ENCODE results near the gene KRT76. TPM values are rescaled to one million over a fixed set of nuclear protein-coding genes. Genes with fewer than 3 reads are reported as not detected.

Gene KRT76
- total RNA-seq, 4 donors from 2014 or later = not detected

GRCh38 chr12:52806169-52806811 is 29.1 kb upstream of the KRT76 start:
- no peaks in the 10 kb centered on the region for H3K27me3 ChIP-seq
- no peak overlapping the region for H3K27ac ChIP-seq
- 92 to 98% methylated on average over 3 of the region's 3 CpGs for WGBS, 2 donors
- H3K4me1 ChIP-seq = no peaks in the 10 kb centered on the region
- H3K9me3 ChIP-seq = no peaks in the 10 kb centered on the region
- no peaks in the 10 kb centered on the region for H3K36me3 ChIP-seq
- DNase-seq (ENCODE audit: low spot score in 2 of 2) = no peak
- H3K4me3 ChIP-seq = no peak overlapping the region
- TF ChIP-seq CTCF (IDR thresholded peaks at IDR 0.05) = no peak

GRCh38 chr12:52805739-52806138 is 28.6 kb upstream of the KRT76 start:
- Histone ChIP-seq H3K4me3 (no peak overlapping the region), H3K4me1 (no peaks in the 10 kb centered on the region), H3K27me3 (no peaks in the 10 kb centered on the region), H3K36me3 (no peaks in the 10 kb centered on the region), H3K9me3 (no peaks in the 10 kb centered on the region), H3K27ac (no peak overlapping the region)
- WGBS, 2 donors = 56 to 75% methylated on average over 3 of the region's 3 CpGs
- TF ChIP-seq CTCF (IDR thresholded peaks at IDR 0.05) = no peak
- TF ChIP-seq POLR2A (IDR thresholded peaks at IDR 0.05) = no peak
- TF ChIP-seq EP300 (IDR thresholded peaks at IDR 0.05) = no peak
- DNase-seq (ENCODE audit: low spot score in 2 of 2) = no peak

GRCh38 chr12:52805000-52805399 is 27.9 kb upstream of the KRT76 start:
- H3K27ac ChIP-seq = no peak overlapping the region
- H3K36me3 ChIP-seq = no peaks in the 10 kb centered on the region
- H3K9me3 ChIP-seq = no peaks in the 10 kb centered on the region
- no peak for DNase-seq (ENCODE audit: low spot score in 2 of 2)
- no peak for TF ChIP-seq CTCF (IDR thresholded peaks at IDR 0.05)
- no peak for TF ChIP-seq EP300 (IDR thresholded peaks at IDR 0.05)
- no peak for TF ChIP-seq POLR2A (IDR thresholded peaks at IDR 0.05)
- no peaks in the 10 kb centered on the region for H3K4me1 ChIP-seq
- no peak overlapping the region for H3K4me3 ChIP-seq
- 7 to 11% methylated on average over 1 of the region's 1 CpG for WGBS, 2 donors
- no peaks in the 10 kb centered on the region for H3K27me3 ChIP-seq

GRCh38 chr12:52802442-52802841 is 25.3 kb upstream of the KRT76 start:
- H3K4me3 ChIP-seq = no peak overlapping the region
- no peak overlapping the region for H3K27ac ChIP-seq
- no peaks in the 10 kb centered on the region for H3K9me3 ChIP-seq
- H3K36me3 ChIP-seq = no peaks in the 10 kb centered on the region
- no peaks in the 10 kb centered on the region for H3K27me3 ChIP-seq
- no peaks in the 10 kb centered on the region for H3K4me1 ChIP-seq
- WGBS, 2 donors = 68 to 71% methylated on average over 6 of the region's 6 CpGs
- no peak for DNase-seq (ENCODE audit: low spot score in 2 of 2)
- TF ChIP-seq POLR2A (IDR thresholded peaks at IDR 0.05) (no peak), EP300 (IDR thresholded peaks at IDR 0.05) (no peak), CTCF (IDR thresholded peaks at IDR 0.05) (no peak)

GRCh38 chr12:52801773-52802172 is 24.6 kb upstream of the KRT76 start:
- Histone ChIP-seq H3K36me3 (no peaks in the 10 kb centered on the region), H3K27ac (no peak overlapping the region), H3K4me3 (no peak overlapping the region), H3K9me3 (no peaks in the 10 kb centered on the region), H3K27me3 (no peaks in the 10 kb centered on the region), H3K4me1 (no peaks in the 10 kb centered on the region)
- DNase-seq (ENCODE audit: low spot score in 2 of 2) = no peak
- WGBS, 2 donors = 67 to 70% methylated on average over 3 of the region's 3 CpGs
- TF ChIP-seq EP300 (IDR thresholded peaks at IDR 0.05) (no peak), CTCF (IDR thresholded peaks at IDR 0.05) (no peak), POLR2A (IDR thresholded peaks at IDR 0.05) (no peak)

Data from tibial nerve (tissue), 4 donors.